GM13976 (cell line): ENCODE results near the gene CALML3.

Experiments used
- DNase-seq: peaks from one replicate; pipeline ENCODE4 v3.0.0; 2012; ENCODE audit warnings: low spot score
- in situ Hi-C: fragments of 300-500 bp; cut with MboI; formaldehyde crosslinking; loops from one replicate; pipeline ENCODE4 v1.12.0; 2022; ENCODE audit warnings: low sequenced_read_pairs, mixed read lengths, inconsistent platforms; ENCODE audit not compliant: unreplicated experiment
- TF ChIP-seq, protein P1 (sequence below): IDR thresholded peaks from 2 replicates; pipeline ENCODE4 v1.5.1; 2012; ENCODE audit warnings: borderline replicate concordance, mild to moderate bottlenecking; ENCODE audit not compliant: insufficient read depth; ENCODE audit errors: extremely low read depth, missing control alignments, control extremely low read depth

The CALML3 gene

DNA sequence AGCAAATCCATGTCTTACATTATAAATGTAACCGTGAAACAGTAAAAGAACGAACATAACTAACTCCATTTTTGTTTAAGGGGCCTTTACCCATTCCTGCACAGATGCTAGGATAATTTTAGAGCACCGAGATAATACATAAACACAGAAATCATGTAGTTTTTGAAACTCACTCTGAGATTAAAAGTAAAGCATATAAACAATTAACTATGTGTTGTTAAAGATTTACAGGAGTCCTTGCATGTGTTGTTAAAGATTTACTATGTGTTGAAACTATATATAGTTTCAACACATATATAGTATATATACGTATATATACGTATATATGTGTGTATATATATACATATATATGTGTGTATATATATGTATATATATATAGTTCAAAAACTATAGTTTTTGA is 7.2 kb upstream of the CALML3 start:
- in situ Hi-C loops: no loop called here
- TF ChIP-seq, protein P1, sequence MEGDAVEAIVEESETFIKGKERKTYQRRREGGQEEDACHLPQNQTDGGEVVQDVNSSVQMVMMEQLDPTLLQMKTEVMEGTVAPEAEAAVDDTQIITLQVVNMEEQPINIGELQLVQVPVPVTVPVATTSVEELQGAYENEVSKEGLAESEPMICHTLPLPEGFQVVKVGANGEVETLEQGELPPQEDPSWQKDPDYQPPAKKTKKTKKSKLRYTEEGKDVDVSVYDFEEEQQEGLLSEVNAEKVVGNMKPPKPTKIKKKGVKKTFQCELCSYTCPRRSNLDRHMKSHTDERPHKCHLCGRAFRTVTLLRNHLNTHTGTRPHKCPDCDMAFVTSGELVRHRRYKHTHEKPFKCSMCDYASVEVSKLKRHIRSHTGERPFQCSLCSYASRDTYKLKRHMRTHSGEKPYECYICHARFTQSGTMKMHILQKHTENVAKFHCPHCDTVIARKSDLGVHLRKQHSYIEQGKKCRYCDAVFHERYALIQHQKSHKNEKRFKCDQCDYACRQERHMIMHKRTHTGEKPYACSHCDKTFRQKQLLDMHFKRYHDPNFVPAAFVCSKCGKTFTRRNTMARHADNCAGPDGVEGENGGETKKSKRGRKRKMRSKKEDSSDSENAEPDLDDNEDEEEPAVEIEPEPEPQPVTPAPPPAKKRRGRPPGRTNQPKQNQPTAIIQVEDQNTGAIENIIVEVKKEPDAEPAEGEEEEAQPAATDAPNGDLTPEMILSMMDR: no peak
- DNase-seq: no peak

DNA sequence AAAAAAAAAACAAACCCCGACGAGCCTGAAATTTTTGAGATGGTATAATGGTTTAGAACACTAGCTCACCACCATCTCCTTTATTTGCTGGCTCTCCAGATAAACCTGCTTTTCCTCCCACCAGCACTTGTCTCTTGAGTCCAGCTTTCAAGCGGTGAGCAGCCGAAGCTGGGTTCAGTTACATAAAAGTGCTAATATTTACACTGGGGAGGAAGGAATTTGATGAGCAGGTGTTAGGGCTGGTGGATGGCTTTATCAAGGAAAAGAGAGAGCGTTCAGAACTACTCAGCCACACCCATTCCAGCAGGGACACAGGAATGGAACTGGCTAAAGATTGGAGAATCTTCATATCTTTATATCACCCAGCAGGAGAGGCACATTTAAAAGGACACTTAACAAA is 6.6 kb upstream of the CALML3 start:
- TF ChIP-seq, protein P1: no peak
- DNase-seq: no peak
- in situ Hi-C loops: no loop called here

DNA sequence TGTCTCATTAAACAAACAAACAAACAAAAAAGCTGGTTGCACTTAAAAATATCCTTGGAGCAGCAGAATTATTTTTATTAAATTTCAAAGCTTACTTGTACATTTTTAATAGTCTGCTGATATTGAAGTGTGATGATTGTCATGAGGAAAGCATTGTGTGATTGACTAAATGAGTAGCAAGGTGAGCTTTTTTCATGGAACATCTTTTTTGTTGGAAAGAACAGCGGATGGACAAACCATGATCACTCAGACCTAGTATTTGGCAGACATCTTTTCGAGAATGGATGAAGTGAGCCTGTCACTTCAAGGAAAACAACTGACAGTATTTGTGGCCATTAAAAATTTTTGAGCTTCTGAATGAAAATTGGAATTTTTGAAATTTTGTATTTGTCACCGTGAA is 5.7 kb upstream of the CALML3 start:
- DNase-seq: no peak
- in situ Hi-C loops: no loop called here
- TF ChIP-seq, protein P1: no peak

DNA sequence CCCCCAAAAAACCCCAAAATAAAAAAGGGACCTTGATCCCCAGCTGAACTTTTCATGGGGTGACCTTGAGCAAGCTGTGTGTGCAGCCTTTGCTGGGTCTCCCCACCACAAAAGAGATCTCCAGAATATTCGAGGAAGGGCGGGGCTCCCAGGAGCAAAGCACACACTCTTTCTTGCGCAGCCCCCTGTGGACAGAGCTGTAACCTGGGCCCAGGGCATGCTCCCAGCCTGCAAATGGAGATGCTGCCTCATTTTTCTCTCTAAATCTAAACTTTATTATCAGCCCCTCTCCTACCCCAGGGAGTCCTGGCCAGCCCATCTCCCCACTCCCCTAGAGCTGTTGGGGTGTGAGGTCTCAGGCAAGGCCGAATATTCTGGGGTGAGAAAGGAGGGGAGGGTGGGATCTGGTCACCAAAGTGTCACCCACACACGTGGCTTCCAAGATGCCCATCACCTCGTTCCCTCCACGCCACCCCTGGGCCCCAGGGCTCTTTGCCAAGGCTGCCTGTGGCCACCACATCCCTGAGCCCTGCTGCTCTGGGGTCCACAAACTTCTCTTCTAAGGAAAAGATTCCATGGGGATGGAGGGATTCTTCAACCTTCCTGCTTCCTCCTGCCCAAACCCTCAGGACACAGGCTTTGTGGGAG is 1.7 kb upstream of the CALML3 start:
- no peak for DNase-seq
- in situ Hi-C loops: no loop called here
- TF ChIP-seq, protein P1: no peak

DNA sequence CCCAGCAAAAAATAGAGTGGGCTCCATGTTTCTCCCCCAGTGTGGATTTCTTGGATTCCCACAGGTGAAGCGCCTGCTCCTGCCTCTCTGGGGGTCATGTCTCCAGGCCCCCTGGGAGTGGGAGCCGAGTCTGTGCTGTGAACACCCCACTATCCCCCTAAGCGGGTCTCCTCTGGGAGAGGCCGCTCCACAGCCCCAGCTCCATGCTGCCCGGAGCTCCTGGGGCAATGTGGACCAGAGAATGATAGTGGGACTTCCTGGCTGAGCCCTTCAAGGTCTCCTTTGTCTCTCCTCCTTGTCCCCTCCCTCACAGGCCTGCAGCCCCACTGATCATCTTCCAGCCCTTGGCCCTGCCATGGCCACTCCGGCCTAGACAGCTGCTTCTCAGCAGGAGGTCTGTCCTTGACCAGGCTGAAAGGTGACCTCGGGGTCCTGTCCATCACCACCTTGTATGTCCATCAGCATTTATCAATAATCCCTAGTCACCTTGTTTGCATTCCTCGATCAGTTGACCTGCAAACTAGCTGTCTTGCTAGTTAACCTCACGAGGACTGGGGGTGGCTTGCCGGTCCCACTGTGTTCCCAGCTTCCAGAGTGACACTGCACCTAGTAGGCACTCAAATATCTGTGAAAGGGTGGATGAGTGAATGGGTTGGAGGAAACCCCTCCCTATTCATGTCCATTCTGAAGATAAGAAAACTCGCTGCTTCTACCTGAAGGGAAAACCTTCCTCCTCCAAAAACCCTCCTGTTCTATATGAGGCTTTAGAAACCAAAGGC is 776 bp upstream of the CALML3 start:
- no peak for DNase-seq
- TF ChIP-seq, protein P1: no peak
- in situ Hi-C loops: no loop called here

DNA sequence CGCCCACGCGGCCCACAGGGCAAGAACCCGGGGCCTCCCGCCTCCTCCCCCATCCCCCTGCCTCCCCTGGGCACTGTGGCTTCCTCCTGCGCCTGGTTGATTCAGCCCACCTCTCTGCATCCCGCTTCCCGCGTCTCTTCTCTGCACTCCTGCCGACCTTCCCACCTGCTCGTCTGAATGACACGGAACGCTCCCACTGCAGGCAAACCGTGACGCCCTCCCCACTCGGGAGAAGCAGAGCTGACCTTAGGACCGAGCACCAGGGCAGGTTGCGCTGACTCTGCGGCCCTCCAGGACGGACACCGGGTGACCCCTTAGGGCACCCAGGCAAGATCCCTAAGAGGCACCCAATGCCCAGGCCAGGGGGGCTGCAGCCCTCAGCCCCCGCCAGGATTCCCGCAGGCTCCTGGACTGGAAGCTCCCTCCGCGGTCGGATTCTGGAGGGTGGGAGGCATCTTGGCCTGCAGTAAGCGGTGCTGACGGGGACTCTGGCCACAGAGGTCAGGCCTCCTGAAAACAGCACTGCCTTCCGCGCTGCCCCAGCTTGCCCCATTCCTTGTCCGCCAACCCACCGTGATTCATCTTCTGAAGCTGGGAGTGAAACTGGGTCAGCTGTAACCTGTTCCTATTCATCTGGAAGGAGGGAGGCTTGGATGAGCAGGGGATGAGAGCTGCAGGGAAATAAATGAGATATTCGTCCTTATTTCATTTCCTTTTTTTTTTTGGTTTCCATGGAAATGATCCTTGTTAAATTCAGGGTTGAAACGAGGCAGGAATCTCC is 990 bp downstream of the CALML3 start:
- no peak for DNase-seq
- TF ChIP-seq, protein P1: no peak
- in situ Hi-C loops: no loop called here
